Hepatic stellate cell (primary cell): Measurements from ENCODE around the gene M1AP.
"Not testable (repeated sequence)": the region's sequence is repeated elsewhere in the genome, so short reads cannot be mapped to it uniquely, and the experiment has no call there.

ENCODE experiments used
- DNase-seq: peaks from one replicate; pipeline ENCODE4 v3.0.0; 2011; ENCODE audit warnings: low spot score

M1AP gene

GRCh38 chr2:74653985-74654882 is 6.1 kb upstream of the M1AP start, which contains the start of gene SEMA4F:
Gene SEMA4F, plus strand, starts transcription at chr2:74654247. Its CDS starts 130 bp downstream, at chr2:74654377.
- DNase-seq: peak; percentile 99

GRCh38 chr2:74653589-74653984 is 5.5 kb upstream of the M1AP start:
- DNase-seq: no peak

GRCh38 chr2:74646834-74647482 is 1.2 kb downstream of the M1AP start:
- no peak for DNase-seq

- DNase-seq: no peak
These were observed 1.9 kb downstream of the M1AP start for GRCh38 chr2:74646201-74646600.

GRCh38 chr2:74645344-74645743 is 2.8 kb downstream of the M1AP start:
- DNase-seq: no peak

GRCh38 chr2:74639550-74639949 is 8.6 kb downstream of the M1AP start:
- no peak for DNase-seq

- DNase-seq: no peak
These were observed 15.2 kb downstream of the M1AP start for GRCh38 chr2:74632939-74633312.

- DNase-seq: no peak
These were observed 15.8 kb downstream of the M1AP start for GRCh38 chr2:74632209-74632938.

- not testable (repeated sequence) for DNase-seq
These were observed 17.7 kb downstream of the M1AP start for GRCh38 chr2:74630454-74630853.

GRCh38 chr2:74628538-74629105 is 19.5 kb downstream of the M1AP start:
- DNase-seq: no peak

- no peak for DNase-seq
These were observed 22.3 kb downstream of the M1AP start for GRCh38 chr2:74625658-74626425.

- DNase-seq: no peak
These were observed 27.5 kb downstream of the M1AP start for GRCh38 chr2:74620671-74621070.

GRCh38 chr2:74619651-74620297 is 28.4 kb downstream of the M1AP start:
- no peak for DNase-seq

- no peak for DNase-seq
These were observed 29.6 kb downstream of the M1AP start for GRCh38 chr2:74618410-74619083.

- DNase-seq: no peak
These were observed 31.0 kb downstream of the M1AP start for GRCh38 chr2:74617122-74617521.

GRCh38 chr2:74606927-74607326 is 41.2 kb downstream of the M1AP start:
- DNase-seq: no peak

GRCh38 chr2:74603282-74604000 is 44.7 kb downstream of the M1AP start:
- no peak for DNase-seq

GRCh38 chr2:74602586-74603281 is 45.4 kb downstream of the M1AP start:
- no peak for DNase-seq

GRCh38 chr2:74599676-74600075 is 48.5 kb downstream of the M1AP start:
- no peak for DNase-seq
